Measurements from ENCODE around the gene PGGHG.
"Not testable (repeated sequence)": the region's sequence is repeated elsewhere in the genome, so short reads cannot be mapped to it uniquely, and the experiment has no call there.

PGGHG gene

GRCh38 chr11:284105-285020, 4.6 kb upstream of the PGGHG start:
- peaks cover 43 to 47% of the 10 kb centered on the region in 2 experiments for H3K4me1 ChIP-seq (ENCODE audit: control insufficient read depth in 1 of 2, insufficient read depth in 1 of 2, low read depth in 1 of 2, low read length in 1 of 2)
- TF ChIP-seq, protein P1, sequence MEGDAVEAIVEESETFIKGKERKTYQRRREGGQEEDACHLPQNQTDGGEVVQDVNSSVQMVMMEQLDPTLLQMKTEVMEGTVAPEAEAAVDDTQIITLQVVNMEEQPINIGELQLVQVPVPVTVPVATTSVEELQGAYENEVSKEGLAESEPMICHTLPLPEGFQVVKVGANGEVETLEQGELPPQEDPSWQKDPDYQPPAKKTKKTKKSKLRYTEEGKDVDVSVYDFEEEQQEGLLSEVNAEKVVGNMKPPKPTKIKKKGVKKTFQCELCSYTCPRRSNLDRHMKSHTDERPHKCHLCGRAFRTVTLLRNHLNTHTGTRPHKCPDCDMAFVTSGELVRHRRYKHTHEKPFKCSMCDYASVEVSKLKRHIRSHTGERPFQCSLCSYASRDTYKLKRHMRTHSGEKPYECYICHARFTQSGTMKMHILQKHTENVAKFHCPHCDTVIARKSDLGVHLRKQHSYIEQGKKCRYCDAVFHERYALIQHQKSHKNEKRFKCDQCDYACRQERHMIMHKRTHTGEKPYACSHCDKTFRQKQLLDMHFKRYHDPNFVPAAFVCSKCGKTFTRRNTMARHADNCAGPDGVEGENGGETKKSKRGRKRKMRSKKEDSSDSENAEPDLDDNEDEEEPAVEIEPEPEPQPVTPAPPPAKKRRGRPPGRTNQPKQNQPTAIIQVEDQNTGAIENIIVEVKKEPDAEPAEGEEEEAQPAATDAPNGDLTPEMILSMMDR (IDR thresholded peaks at IDR 0.05) = no peak
- no peaks in the 10 kb centered on the region for H3K9me3 ChIP-seq
- peaks cover 93% of the 10 kb centered on the region for H3K27me3 ChIP-seq
- peaks cover 53% of the 10 kb centered on the region for H3K36me3 ChIP-seq
- H3K27ac ChIP-seq = peak overlapping the region; percentile 44
- peak overlapping the region; percentile 7 to 17 for H3K4me3 ChIP-seq (ENCODE audit: low read depth in 1 of 2, low read length in 1 of 2)

DNA sequence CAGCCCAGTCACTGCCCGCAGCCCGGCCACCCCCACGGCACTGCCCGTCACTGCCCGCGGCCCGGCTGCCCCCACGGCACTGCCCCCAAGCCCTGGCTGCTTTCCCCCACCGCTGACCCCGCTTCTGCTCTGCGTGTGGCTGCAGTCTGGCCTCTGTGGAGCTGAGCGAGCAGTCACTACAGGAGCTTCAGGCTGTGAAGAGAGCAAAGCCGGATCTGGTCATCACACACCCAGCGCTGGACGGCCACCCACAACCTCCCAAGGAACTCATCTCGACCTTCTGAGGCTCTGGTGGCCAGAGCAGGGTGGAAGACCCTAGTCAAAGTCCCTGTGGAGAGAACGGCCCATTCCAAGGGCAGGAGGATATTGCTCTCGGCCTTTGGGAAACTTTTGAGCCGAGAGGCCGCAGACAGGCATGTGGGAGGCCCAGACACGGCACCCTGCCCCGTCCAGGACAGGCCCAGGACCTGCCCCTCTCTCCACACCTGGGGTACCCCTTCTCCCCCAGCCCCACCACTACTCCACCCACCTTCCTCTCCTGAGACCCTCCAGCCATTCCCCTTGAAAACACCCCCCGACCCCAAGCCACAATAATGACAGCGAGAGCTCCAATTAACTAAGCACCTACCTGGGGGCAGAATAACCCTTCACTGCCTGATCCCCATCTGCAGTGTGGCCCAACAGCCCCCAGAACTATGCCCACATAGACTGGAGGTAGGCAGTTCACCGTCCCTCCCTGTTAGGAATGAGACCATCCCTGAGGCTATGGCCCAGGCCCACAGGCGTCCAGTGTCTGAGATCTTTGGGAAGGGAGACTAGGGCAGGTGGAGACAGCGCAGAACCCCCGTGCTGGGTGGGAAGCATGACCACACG, 3.7 kb upstream of the PGGHG start:
- peaks cover 93% of the 10 kb centered on the region for H3K27me3 ChIP-seq
- H3K27ac ChIP-seq = peak overlapping the region; percentile 44
- H3K4me3 ChIP-seq (ENCODE audit: low read depth in 1 of 2, low read length in 1 of 2) = peak overlapping the region in 1 of 2 experiments; percentile 8
- H3K4me1 ChIP-seq (ENCODE audit: control insufficient read depth in 1 of 2, insufficient read depth in 1 of 2, low read depth in 1 of 2, low read length in 1 of 2) = peaks cover 47 to 56% of the 10 kb centered on the region in 2 experiments
- TF ChIP-seq, protein P1 (IDR thresholded peaks at IDR 0.05) = no peak
- H3K9me3 ChIP-seq = no peaks in the 10 kb centered on the region
- H3K36me3 ChIP-seq = peaks cover 51% of the 10 kb centered on the region

GRCh38 chr11:285894-286220, 3.1 kb upstream of the PGGHG start:
- peaks cover 47% of the 10 kb centered on the region for H3K36me3 ChIP-seq
- H3K4me1 ChIP-seq (ENCODE audit: control insufficient read depth in 1 of 2, insufficient read depth in 1 of 2, low read depth in 1 of 2, low read length in 1 of 2) = peaks cover 47 to 60% of the 10 kb centered on the region in 2 experiments
- H3K9me3 ChIP-seq = no peaks in the 10 kb centered on the region
- peaks cover 93% of the 10 kb centered on the region for H3K27me3 ChIP-seq
- TF ChIP-seq, protein P1 (IDR thresholded peaks at IDR 0.05) = no peak
- peak overlapping the region; percentile 44 for H3K27ac ChIP-seq
- peak overlapping the region in 1 of 2 experiments; percentile 8 for H3K4me3 ChIP-seq (ENCODE audit: low read depth in 1 of 2, low read length in 1 of 2)

DNA sequence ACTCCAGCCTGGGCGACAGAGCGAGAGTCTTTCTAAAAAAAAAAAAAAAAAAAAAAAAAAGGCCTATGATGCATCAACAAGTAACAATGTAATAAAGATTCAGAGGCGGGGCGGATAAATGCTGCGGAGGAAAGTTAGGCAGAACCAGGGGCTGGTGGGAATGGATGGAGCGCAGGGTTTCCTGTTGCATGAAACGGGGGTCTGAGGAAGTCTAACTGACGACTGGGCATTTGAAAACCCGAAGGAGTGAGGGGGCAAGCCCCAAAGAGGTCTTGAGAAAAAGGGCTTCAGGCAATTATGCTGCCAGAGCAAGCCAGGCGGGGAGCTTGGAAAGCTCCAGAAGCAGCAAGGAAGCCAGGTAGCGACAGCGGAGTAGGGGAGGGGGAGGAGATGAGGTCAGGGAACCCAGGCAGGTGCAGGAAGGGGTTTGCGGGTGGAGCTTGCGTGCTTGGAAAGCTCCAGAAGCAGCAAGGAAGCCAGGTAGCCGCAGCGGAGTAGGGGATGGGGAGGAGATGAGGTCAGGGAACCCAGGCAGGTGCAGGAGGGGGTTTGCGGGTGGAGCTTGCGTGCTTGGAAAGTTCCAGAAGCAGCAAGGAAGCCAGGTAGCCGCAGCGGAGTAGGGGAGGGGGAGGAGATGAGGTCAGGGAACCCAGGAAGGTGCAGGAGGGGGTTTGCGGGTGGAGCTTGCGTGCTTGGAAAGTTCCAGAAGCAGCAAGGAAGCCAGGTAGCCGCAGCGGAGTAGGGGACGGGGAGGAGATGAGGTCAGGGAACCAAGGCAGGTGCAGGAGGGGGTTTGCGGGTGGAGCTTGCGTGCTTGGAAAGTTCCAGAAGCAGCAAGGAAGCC, 1.7 kb upstream of the PGGHG start:
- H3K27ac ChIP-seq, H3K9me3 ChIP-seq: not testable (repeated sequence)
- Histone ChIP-seq H3K4me1 (ENCODE audit: control insufficient read depth in 1 of 2, insufficient read depth in 1 of 2, low read depth in 1 of 2, low read length in 1 of 2) (peaks cover 36 to 50% of the 10 kb centered on the region in 2 experiments), H3K4me3 (ENCODE audit: low read depth in 1 of 2, low read length in 1 of 2) (peak overlapping the region; percentile 87 to 98), H3K27me3 (peaks cover 81% of the 10 kb centered on the region), H3K36me3 (peaks cover 41% of the 10 kb centered on the region)

DNA sequence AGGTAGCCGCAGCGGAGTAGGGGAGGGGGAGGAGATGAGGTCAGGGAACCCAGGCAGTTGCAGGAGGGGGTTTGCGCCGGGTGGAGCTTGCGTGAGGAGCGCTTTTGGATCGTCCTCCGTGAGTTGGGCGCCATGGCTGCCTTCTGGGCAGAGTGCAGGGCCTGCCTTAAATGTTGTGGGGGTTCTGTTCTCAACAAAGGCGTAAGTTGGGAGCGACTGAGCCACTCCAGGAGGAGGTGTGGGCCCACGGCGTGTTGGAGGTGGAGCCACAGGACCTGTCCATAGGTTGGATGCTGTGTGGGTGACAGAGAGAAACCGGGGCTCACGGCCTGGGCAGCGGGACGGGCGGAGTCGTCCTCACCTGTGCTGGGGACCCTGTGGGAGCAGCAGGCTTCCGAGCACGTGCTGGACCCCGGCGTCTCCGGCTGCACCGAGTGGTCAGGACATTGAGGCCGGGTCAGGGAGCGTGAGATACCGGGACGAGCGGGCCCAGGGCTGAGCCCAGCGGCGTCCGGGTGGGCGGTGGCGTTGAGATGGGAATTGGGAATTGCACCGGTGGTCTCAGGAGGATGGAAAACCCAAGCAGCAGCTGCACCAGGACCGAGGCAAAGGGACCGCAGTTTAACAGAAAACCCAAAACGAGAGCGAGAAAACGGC, 977 bp upstream of the PGGHG start:
- H3K36me3 ChIP-seq = peaks cover 41% of the 10 kb centered on the region

More for the DNA sequence above, 977 bp upstream of the PGGHG start:
- Histone ChIP-seq H3K9me3 (no peaks in the 10 kb centered on the region), H3K4me1 (ENCODE audit: control insufficient read depth in 1 of 2, insufficient read depth in 1 of 2, low read depth in 1 of 2, low read length in 1 of 2) (peaks cover 30 to 43% of the 10 kb centered on the region in 2 experiments), H3K4me3 (ENCODE audit: low read depth in 1 of 2, low read length in 1 of 2) (peak overlapping the region; percentile 87 to 98), H3K27me3 (peaks cover 74% of the 10 kb centered on the region), H3K27ac (peak overlapping the region; percentile 86)
- TF ChIP-seq, protein P1 (IDR thresholded peaks at IDR 0.05) = no peak

Measured in neutrophil (primary cell).